HG02943 (cell line): ENCODE measurements around the gene SREBF1.
A peak's percentile ranks its signal among the peaks of the same experiment; 100 is the strongest.

Source experiments
- ATAC-seq: cut with Tn5 transposase; IDR thresholded peaks from one replicate; pipeline ENCODE4 v1.9.1; 2021; ENCODE audit warnings: mild to moderate bottlenecking, low read depth, moderate library complexity; ENCODE audit not compliant: unreplicated experiment

Gene SREBF1

GRCh38 chr17:17826942-17827785, 9.6 kb downstream of the SREBF1 start:
- ATAC-seq, result no peak

DNA sequence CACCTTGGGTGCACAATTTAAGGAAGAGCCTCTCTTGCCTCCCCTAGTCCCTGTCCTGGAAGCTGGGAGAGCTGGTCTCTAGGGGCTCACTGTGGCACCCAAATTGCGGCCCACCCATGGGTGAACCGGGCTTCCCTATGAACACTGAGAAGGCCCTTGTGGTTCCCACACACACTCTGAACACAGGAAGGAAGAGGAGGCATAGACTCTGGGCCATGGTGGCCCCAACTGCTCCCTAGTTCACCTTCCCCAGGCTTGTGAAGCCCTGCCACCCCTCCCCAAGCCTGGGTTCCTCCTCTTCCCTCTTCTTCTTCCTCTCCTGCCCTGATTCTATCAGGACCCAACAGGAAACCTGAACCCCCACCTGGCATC, 10.5 kb downstream of the SREBF1 start:
- no peak for ATAC-seq

- ATAC-seq, result no peak
These were observed 11.8 kb downstream of the SREBF1 start for GRCh38 chr17:17824783-17825614.

GRCh38 chr17:17824119-17824782, 12.5 kb downstream of the SREBF1 start:
- no peak for ATAC-seq

- ATAC-seq, result peak; percentile 77
These were observed 13.2 kb downstream of the SREBF1 start for GRCh38 chr17:17823433-17824118.

GRCh38 chr17:17822616-17823015, 14.2 kb downstream of the SREBF1 start:
- ATAC-seq, result no peak

DNA sequence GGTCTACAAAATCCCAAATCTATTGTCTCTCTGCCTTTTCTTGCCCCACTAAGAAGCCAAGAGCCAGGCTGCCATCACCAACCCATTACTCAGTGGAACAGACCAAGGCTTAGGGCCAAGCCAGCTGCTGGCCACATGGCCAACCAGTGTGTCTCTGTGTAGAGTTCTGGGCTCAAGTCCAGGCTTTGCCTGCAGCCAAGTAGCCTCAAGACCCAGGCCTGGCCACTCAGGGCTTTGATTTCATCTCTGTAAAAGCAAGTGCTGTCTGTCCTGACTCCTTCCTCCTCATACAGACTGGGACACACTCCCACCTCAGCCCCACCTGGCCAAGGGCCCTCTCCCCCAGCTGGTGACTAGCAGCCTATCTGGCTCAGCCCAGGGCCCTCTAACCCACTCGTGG, 14.6 kb downstream of the SREBF1 start:
- ATAC-seq, result no peak

DNA sequence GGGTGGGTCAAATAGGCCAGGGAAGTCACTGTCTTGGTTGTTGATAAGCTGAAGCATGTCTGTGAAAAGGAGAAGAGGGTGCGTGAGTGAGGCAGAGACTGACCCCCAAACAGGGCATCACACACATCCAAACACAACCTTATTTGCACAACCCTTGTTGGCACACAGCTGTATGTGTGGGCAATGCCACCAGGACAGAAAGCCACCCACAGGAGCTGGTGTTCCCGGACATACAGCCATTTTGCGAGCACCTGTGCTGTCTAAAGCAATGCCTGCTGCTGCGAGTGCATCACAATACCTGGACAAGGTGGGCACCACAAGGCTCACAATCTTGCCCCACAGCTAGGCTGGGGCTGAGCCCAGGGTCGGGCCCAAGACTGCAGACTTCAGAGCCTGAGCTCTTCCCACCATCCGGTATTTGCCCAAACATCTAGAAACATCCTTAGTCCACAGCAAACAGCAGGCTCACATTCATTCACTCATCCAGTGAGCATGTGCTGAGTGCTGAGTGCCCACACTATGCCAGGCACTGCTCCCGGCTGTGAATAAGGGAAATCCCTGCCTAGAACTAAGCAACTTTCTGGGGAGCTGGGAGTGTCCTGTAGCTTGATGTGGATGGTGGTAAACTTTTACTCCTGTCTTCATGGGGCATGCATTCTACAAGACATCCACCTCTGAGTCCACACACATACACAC, 16.2 kb downstream of the SREBF1 start:
- ATAC-seq, result no peak

GRCh38 chr17:17820046-17820445, 16.7 kb downstream of the SREBF1 start:
- no peak for ATAC-seq

GRCh38 chr17:17819561-17819995, 17.2 kb downstream of the SREBF1 start:
- ATAC-seq, result no peak

DNA sequence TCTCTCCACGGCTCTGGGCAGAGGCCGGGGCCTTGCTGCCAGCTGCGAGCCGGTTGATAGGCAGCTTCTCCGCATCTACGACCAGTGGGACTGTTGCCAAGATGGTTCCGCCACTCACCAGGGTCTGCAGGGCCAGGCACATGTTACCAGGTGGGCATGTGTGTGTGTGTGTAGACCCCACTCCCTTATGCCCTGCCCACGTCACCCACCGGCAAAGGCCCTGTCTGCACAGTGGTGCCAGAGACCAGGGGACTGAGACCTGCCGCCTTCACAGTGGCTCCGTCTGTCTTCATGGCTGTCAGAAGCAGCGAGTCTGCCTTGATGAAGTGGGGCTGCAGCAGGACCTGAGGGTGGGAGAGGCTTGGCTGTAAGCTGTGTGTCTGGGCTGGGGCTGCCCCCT, 17.7 kb downstream of the SREBF1 start:
- no peak for ATAC-seq

DNA sequence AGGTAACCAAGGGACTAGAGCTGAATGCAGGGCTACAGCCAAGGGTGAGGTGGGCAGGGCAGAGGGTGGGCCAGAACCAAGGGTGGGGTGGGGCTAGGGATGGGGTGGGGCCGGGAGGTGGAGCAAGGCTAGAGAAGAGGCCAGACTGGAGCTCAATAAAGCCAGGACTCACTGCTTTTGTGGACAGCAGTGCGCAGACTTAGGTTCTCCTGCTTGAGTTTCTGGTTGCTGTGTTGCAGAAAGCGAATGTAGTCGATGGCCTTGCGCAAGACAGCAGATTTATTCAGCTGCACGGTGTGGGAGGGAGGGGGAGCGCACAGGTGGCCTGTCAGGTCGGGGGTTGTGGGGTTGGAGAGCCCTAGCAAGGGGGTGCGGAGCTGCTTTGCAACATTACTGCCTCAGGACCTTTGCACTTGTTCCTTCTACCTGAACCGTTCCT, 18.7 kb downstream of the SREBF1 start:
- no peak for ATAC-seq

- no peak for ATAC-seq
These were observed 19.2 kb downstream of the SREBF1 start for GRCh38 chr17:17817552-17817947.

DNA sequence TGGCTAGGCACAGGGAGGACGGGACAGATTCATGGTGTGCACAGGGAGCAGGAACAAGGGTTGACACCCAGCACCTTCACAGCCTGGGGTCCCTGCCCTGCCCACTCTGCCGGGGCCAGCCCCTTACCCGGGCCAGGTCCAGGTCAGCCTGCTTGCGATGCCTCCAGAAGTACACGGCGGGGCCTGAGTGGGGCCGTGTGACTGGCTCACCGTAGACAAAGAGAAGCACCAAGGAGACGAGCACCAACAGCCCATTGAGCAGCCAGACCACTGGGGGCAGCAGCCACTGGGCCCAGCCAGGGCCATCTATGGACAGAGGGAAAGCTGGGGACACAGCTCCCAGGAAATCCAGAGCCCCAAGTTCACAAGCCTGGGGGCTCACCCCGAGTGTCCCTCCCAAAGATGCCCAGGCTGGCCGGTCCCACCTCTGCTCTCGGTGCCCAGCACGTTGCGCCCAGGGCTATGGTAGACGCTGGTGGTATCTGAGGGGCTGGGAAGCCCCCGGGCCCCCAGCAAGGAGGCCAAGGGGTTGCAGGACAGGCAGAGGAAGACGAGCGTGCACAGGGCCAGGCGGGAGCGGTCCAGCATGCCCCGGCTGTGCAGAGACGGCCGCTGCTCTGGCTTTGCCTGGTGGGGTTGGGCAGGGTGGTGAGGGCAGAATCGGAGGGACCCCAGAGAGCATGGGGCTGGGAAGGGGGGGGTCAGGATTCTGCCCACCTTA, 19.8 kb downstream of the SREBF1 start:
- ATAC-seq, result no peak

- ATAC-seq, result no peak
These were observed 20.5 kb downstream of the SREBF1 start for GRCh38 chr17:17816240-17816814.

DNA sequence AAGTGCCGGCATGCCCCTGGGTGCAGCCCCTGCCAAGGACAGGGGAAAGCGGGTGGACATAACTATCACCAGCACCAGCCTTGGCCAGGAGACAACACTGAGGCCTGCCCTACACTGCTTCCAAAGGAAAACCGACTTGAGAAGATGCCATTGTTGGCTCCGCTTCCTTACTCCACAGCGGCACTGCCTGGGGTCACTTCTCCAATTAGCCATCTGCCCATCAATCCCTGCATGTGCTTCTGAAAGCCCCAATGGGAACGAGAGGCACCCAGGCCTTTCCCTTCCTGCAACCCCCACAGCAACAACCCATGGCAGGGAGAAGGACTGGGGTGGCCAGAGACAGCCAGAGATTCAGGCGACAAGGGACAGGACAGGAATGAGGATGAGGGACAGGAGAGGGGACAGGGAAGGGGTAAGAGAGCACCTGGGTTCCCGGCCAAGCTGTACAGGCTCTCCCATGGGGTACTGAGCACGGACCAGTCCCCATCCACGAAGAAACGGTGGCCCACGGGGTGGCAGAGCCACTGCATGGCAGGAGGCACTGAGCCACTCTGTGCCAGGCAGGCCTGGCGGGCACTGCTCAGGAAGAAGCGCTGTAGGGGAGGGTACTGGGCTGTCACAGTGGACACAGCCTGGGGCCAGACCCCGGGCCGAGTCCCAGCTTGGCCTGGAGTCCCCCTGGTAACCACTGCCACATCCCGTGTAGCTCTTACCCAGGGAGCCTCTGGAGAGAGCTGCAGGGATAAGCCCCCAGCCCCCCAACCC, 21.2 kb downstream of the SREBF1 start:
- ATAC-seq, result no peak

DNA sequence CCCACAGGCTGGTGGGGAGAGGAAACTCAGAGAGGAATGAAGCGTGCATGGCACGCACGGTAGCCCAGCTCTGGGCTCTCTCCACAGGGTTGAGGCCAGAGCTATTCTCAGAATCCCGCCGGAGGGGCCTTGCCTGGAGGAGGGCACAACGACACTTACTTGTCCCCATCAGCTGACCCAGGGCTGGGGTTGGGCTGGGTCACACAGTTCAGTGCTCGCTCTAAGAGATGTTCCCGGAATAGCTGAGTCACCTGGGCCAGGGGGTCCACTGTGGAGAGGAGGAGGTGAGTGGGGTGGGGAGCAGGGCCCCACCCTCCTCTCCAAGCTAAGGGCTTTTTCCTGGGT, 21.8 kb downstream of the SREBF1 start:
- ATAC-seq, result no peak
